ENCODE data around the gene PDF. TPM values are rescaled to one million over a fixed set of nuclear protein-coding genes. Genes with fewer than 3 reads are reported as not detected.
A peak's percentile ranks its signal among the peaks of the same experiment; 100 is the strongest.

The PDF gene
- 10 to 100 TPM; 13.9 to 20.2 (median 19.7) TPM for total RNA-seq

GRCh38 chr16:69330286-69331109, at the start of gene PDF:
Gene PDF, minus strand, starts transcription at chr16:69330588. Its CDS starts 18 bp downstream, at chr16:69330570.
- Histone ChIP-seq H3K9me3 (no peaks in the 10 kb centered on the region), H3K27me3 (no peaks in the 10 kb centered on the region), H3K4me1 (peaks cover 4 to 12% of the 10 kb centered on the region in 2 donors), H3K4me3 (peak within 1 kb of the TSS; percentile 78 to 98 (median 93)), H3K36me3 (peaks cover 10% of the 10 kb centered on the region), H3K27ac (peak within 1 kb of the TSS; percentile 83 to 94)
- intact Hi-C loops (cut with DNase I; ENCODE audit: low total_unique reads), result no loop called here
- peak; percentile 90 to 93 for DNase-seq (ENCODE audit: low spot score in 2 of 2)
- TF ChIP-seq POLR2A (IDR thresholded peaks at IDR 0.05) (peak; percentile 52), CTCF (IDR thresholded peaks at IDR 0.05) (no peak), POLR2AphosphoS5 (IDR thresholded peaks at IDR 0.05) (peak; percentile 64 to 83 (median 64))

GRCh38 chr16:69378760-69379159, 48.4 kb upstream of the PDF start:
- TF ChIP-seq CTCF (IDR thresholded peaks at IDR 0.05), result no peak
- TF ChIP-seq POLR2A (IDR thresholded peaks at IDR 0.05), result no peak
- no peak for TF ChIP-seq POLR2AphosphoS5 (IDR thresholded peaks at IDR 0.05)
- Histone ChIP-seq H3K4me3 (no peak overlapping the region), H3K36me3 (no peaks in the 10 kb centered on the region), H3K9me3 (no peaks in the 10 kb centered on the region), H3K4me1 (no peaks in the 10 kb centered on the region), H3K27me3 (no peaks in the 10 kb centered on the region), H3K27ac (no peak overlapping the region)
- DNase-seq (ENCODE audit: low spot score in 2 of 2), result no peak
- intact Hi-C loops (cut with DNase I; ENCODE audit: low total_unique reads), result no loop called here

GRCh38 chr16:69378036-69378435, 47.6 kb upstream of the PDF start:
- H3K4me1 ChIP-seq, result no peaks in the 10 kb centered on the region
- H3K27ac ChIP-seq, result no peak overlapping the region
- peak in 1 of 2 donors; percentile 7 for DNase-seq (ENCODE audit: low spot score in 2 of 2)
- H3K27me3 ChIP-seq, result no peaks in the 10 kb centered on the region
- no peaks in the 10 kb centered on the region for H3K9me3 ChIP-seq
- intact Hi-C loops (cut with DNase I; ENCODE audit: low total_unique reads), result no loop called here
- TF ChIP-seq POLR2AphosphoS5 (IDR thresholded peaks at IDR 0.05) (no peak), POLR2A (IDR thresholded peaks at IDR 0.05) (no peak), CTCF (IDR thresholded peaks at IDR 0.05) (no peak)
- no peaks in the 10 kb centered on the region for H3K36me3 ChIP-seq
- no peak overlapping the region for H3K4me3 ChIP-seq

- Histone ChIP-seq H3K9me3 (no peaks in the 10 kb centered on the region), H3K4me3 (no peak overlapping the region), H3K27ac (no peak overlapping the region), H3K27me3 (no peaks in the 10 kb centered on the region), H3K36me3 (no peaks in the 10 kb centered on the region), H3K4me1 (no peaks in the 10 kb centered on the region)
- intact Hi-C loops (cut with DNase I; ENCODE audit: low total_unique reads), result no loop called here
- no peak for TF ChIP-seq POLR2A (IDR thresholded peaks at IDR 0.05)
- no peak for TF ChIP-seq POLR2AphosphoS5 (IDR thresholded peaks at IDR 0.05)
- TF ChIP-seq CTCF (IDR thresholded peaks at IDR 0.05), result no peak
- DNase-seq (ENCODE audit: low spot score in 2 of 2), result no peak
Measured at GRCh38 chr16:69376393-69377059, 46.1 kb upstream of the PDF start.

GRCh38 chr16:69373019-69373418, 42.6 kb upstream of the PDF start:
- intact Hi-C loops (cut with DNase I; ENCODE audit: low total_unique reads), result no loop called here
- H3K4me3 ChIP-seq, result no peak overlapping the region
- H3K9me3 ChIP-seq, result no peaks in the 10 kb centered on the region
- no peaks in the 10 kb centered on the region for H3K36me3 ChIP-seq
- H3K27me3 ChIP-seq, result no peaks in the 10 kb centered on the region
- DNase-seq (ENCODE audit: low spot score in 2 of 2), result no peak
- H3K27ac ChIP-seq, result no peak overlapping the region
- no peak for TF ChIP-seq POLR2A (IDR thresholded peaks at IDR 0.05)
- H3K4me1 ChIP-seq, result no peaks in the 10 kb centered on the region

Measured in breast epithelium (tissue), 4 donors.